NCI-H2227 treated with DMSO at 0.1 percent for 48 hours (cell line): Measurements from ENCODE around the gene TANGO2.
A peak's percentile ranks its signal among the peaks of the same experiment; 100 is the strongest.

Experiments
- DNase-seq: peaks from one replicate; lab custom pipeline; 2025; lab: John Stamatoyannopoulos, UW

The TANGO2 gene

DNA sequence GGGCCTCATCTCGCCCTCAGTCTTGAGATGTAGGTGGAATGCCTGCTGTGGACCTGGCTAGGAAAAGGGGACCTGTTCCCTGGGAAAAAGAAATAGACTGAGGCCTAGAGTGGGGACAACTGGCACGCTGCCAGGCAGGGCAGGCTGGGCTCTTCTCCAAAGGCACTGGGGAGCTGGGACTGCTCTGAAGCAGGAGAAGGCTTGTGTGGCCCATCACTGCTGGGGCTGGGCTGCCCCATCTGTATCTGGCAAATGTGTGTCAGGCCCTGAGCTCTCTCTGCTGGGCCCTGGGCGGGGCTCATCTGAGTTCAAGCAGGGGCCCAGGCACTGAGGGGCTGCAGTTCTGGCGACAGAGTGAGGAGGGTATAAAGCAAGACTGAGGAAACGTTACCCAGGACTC, 37.2 kb upstream of the TANGO2 start:
- no peak for DNase-seq

DNA sequence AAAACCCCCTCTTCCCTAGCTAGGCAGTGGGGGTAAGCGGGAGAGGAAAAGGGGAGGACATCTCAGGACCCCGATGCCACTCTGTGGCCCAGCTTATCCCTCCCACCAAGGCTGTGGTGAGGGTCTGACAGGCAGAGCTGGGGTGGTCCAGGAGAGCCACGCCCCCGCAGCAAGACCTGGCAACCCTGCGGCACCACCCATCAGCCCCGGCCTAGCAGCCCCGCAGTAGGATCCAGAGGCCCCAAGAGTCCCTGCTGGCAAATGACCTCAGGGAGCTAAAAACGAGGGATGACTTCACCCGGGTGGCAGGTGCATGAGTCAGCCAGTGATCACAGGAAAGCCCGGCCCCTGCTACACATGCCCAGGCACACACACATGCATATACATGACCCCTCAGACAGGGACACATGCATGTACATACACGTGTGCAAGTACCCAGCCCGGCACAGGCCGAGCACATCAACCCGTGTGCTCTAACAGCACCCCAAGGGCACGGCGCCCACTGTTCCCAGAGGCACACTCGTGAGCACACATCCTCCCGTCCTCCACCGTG, 36.6 kb upstream of the TANGO2 start:
- no peak for DNase-seq

GRCh38 chr22:19984851-19985811, 35.8 kb upstream of the TANGO2 start:
- no peak for DNase-seq

DNA sequence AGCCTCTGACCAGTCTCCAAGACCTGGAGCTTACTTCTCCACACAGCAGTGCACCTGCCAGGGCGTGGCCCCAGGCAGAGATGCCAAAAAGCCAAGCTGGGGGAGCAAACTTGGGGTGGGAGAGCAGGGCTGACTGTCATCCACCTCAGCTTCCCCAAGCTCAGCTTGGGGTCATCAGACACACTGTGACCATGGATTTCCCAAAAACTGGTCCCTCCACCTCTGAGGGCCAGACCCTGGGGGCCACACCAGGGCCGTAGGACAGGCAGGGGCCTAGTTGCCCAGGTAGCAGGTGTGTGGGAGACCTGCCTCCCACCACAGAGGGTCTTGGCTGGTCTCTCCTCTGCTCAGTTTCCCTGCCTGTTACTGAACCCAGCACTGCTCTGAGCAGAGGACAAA, 34.9 kb upstream of the TANGO2 start:
- no peak for DNase-seq

- peak; percentile 79 for DNase-seq
Observed at GRCh38 chr22:19986410-19987341, 34.2 kb upstream of the TANGO2 start.

DNA sequence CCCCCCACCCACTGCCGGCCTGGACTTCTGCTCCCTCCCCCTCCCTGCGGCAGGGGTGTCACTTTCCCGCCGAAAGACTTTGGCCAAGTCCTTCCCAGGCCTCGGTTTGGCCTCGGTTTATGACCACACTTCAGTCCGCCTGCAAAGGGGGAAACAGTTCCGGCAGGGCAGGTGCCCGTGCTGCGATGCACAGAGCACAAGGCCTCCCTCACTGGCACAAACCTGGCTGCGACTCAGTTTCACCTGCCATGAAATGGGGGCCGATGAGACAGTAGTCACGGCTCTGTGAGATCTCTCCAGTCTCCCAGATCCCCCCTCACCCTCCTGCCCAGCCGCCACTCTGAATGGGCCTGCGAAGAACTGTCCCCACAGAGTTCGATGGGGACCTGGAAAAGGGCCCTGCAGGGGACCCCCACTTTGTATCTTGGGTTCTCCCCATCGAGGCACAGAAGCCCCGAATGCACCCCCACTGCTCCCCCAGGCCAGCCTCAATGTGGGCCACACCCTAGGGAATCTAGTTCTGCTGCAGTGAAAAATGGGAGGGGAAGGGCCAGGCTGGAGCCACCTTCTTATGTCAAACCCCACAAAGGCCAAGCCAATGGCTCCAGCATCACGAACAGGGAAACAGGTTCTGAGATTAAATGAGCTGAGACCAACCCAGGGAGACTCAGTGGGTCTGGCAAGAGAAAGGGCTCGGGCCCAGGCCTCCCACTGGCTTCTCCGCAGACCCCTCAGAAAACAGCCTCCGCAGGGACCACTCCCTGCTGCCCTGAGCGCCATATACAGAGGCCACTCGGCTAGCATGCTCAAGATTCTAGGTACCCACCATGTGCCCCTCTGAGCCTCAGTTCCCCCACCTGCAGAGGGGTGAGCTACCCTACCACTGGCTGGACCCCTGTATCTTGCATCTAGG, 33.3 kb upstream of the TANGO2 start:
- DNase-seq = no peak

- DNase-seq = no peak
Observed at GRCh38 chr22:19988331-19988808, 32.5 kb upstream of the TANGO2 start.

DNA sequence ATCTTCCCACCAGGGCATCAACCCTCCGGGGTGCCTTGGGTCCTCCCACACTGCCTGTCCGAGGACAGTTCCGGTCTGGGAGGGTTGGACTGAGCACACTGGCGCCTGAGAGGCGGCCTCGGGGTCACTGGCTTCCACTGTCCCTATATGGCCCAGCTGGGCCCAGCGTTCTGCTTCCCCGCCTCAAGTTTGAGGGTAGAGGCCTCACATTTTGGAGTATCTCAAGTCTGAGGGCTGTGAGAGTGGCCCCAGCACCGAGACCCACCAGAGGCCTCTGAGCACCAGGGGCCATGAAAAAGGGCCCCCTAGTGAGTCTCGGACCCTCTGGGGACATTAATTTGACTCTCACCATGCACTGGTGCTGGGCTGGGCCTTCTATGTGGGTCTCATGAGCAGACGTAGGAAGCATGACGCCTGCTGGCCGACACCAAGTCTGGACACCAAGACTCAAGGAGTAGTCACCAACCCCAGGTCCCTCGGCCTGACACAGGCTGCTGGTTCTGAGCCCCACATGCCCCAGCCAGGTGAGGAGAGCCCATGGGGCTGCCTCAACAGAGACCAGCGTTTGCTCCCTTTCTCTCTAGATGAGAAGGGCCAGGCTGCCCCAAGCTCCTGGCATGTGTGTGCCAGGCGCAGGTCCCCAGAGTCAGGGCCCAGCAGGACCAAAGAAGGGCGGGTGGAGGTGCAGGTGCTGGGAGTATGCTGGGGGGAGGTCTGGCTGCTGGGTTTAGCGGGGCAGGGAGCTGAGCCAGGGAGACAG, 31.8 kb upstream of the TANGO2 start:
- DNase-seq = no peak

DNA sequence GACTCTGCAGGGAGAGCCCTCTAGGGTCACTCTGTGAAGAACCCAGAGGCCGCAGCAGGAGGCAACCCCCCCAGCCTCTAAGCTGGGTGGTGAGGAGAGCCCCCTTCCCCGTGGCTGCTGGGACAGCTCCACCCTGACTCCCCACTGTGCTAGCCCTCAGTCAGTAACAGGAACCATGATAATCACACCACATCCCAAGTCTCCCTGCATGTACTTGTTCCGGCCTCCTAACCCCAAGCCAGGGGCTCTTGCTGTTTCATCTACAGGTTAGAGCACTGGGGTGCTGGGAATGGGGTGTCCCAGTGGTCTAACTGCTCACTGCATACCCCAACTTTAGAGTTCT, 31.2 kb upstream of the TANGO2 start:
- no peak for DNase-seq

DNA sequence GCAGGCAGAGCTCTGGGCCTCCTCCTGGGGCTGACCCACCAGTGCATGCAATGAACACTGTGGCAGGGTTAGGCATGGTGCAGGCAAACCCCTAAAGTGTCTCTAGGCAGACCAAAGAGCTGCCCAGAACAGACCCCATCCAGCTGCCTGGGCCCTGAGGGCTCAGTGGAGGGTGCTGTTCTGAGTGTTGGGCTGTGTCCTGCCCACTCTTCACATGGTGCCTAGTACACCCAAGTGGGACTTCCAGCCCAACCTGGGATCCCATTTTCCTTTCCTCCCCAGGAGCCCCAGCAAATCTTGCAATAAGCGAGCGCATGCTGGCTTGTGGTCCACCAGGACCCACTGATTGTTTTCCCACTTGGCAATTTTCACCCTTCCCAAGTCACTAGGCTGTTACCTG, 30.7 kb upstream of the TANGO2 start:
- no peak for DNase-seq

GRCh38 chr22:19990609-19991394, 30.1 kb upstream of the TANGO2 start:
- no peak for DNase-seq

GRCh38 chr22:19991395-19991644, 29.6 kb upstream of the TANGO2 start:
- DNase-seq = no peak

DNA sequence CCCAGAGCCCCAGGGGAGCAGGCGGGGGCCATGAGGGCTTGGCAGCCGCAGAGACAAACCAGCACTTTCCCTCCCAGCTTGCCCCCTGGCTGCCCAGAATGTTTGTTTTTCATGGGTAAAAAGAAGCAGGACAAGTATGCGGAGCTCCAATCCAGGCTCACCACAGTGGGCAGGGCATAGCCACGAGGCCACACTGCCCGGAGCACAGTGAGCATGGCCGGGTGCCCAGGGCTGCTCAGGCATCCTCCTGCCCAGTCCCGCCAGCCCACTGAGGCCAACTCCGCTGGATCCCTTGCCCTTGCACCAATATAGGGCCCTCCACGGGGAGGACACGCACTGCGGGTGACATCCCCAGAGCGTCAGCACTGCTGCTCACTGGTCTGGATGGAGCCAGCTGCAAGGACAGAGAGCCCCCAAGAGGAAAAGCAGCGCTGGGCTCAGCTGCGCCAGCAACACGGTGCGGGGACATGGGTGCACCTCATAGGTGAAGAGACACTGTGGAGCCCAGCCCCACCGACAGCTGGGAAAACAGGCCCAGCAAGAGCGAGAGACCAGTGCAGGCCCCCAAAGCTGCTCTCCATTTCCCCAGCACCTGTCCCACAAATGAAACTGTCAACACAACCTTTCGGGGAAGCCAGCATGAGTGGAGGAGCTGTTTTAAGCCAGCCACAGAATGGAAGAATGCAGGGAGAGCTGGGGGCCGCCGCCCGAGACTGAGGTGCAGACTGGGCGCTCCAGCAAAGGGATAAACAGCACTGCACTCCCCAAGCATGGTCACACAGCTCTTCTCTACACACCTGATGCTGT, 29.1 kb upstream of the TANGO2 start:
- no peak for DNase-seq

- DNase-seq = no peak
Observed at GRCh38 chr22:19992481-19992911, 28.4 kb upstream of the TANGO2 start.

- no peak for DNase-seq
Observed at GRCh38 chr22:19992921-19993355, 28.0 kb upstream of the TANGO2 start.

DNA sequence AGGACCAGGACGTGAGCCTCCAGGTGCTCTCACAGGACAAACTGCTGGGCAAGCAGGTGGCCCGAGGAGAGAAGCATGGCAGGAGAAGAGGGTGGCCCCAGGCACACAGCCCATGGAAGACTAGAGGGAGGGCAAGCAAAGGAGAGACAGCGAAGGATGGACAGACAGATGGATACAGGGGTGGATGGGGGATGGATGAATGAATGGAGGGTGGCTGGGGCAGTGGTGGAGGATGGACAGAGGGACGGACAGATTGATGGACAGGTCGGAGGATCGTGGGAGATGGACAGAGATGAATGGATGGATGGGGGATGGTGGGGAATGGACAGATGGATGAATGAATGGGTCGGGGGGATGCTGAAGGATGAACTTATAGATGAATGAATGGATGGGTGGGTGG, 27.0 kb upstream of the TANGO2 start:
- DNase-seq = no peak

GRCh38 chr22:19994851-19995610, 25.9 kb upstream of the TANGO2 start:
- DNase-seq = no peak

DNA sequence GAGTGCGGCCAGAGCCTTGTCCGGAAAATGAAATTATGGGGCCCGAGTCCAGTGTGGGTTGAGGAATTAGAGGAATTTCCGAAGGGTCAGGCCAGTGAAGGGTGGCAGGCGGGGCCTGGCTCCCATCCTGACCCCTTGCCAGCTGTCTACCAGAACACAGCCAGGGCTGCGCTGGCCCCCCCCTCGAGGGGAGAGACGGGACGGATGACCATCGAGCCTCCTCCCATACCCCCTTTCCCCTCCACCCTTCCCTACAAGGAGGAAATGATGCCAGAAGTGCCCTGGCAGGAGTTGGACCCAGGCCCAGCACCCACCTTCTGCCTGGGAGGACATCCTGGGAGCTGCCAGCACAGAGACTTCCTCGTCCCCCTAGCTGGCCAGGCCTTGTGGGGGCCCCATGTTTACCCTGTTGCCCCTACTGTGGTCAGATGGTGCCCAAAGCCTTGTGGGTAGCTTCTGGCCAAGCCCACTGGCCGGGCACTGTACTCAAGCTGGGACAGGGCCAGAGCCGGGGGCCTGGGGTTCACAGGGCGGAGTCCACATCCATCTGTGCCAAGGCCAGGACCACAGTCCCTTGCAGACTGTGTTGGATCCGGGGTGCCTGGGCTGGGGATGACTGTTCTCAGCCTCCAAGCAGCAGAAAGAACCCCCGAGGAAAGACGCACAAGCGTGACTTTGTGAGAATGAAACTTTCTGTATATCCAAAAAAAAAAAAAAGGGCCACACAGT, 25.1 kb upstream of the TANGO2 start:
- DNase-seq = no peak
